Fibroblast of skin of scalp (primary cell): ENCODE results near the gene SH3PXD2A.
A peak's percentile ranks its signal among the peaks of the same experiment; 100 is the strongest.
"Not testable (repeated sequence)": the region's sequence is repeated elsewhere in the genome, so short reads cannot be mapped to it uniquely, and the experiment has no call there.

Experiments
- DNase-seq: peaks from one replicate; pipeline ENCODE4 v3.0.0-alpha.2; 2013

Gene SH3PXD2A

DNA sequence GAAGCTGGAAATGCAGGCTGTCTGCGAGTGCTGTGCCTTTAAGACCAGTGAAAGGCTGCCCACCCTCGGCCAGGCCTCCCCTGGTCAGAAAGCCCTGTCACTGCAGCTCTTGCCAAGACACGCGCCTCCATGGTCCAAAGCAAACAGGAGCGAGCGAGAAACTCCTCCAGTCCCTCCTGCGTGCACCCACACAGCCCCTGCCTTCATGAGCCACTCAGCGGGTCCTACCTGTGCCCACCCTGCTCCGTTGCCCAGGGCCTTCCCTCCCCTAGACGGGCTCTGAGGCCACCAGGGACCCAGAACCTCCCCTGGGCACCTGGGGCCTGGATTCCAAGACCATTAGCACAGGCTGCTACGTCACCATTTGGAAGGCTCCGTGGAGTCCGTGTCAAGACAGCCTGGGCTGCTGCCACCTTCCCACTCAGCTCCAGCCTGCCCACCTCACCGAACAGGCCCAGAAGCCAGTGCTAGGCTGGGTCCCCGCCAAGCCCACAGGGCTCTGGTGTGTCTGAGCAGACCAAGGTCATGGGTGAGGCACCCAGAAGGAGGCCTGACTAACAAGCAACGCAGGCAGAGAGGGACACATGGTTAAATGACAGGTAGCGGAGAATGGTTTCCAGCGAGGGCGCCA is 217.3 kb downstream of the SH3PXD2A start:
- DNase-seq: peak; percentile 53

GRCh38 chr10:103637011-103637410 is 218.4 kb downstream of the SH3PXD2A start:
- DNase-seq: no peak

DNA sequence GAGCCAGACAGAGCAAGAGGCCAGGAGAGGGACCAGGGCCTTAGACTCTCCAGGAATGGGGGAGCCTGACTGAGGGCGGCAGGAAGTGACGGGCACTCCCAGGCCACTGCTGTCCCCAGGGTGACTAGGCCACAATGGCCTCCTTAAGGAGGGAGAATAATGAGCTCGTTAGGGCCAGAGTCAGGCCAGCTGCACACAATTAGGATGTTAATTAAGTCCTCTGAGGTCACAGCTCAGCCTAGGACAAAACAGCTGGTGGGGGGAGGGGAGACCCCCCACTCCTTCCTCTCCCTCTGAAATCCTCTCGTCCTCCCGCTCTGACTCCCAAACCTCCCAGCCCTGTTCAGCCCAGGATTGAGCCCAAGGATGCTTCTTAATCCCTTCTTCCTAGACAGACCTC is 218.9 kb downstream of the SH3PXD2A start:
- no peak for DNase-seq

DNA sequence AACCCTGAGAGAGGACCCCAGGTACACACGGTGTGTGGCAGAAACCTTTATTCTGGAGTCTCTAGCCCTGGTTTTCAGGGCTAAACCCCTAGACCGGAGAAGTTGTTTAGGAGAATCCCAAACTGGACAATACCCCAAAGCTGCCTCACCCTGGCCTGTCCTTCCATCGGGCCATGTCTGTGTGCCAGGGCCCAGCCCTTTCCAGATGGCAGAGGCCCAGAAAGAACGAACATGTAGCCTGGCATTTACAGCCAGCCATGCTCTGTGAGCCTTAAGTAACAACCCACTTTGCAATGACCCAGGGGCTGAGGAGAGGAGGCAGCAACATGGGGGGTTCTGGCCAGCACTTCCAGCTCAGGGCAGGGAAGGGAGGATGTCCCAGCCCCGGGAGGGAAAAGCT is 219.8 kb downstream of the SH3PXD2A start:
- DNase-seq: no peak

DNA sequence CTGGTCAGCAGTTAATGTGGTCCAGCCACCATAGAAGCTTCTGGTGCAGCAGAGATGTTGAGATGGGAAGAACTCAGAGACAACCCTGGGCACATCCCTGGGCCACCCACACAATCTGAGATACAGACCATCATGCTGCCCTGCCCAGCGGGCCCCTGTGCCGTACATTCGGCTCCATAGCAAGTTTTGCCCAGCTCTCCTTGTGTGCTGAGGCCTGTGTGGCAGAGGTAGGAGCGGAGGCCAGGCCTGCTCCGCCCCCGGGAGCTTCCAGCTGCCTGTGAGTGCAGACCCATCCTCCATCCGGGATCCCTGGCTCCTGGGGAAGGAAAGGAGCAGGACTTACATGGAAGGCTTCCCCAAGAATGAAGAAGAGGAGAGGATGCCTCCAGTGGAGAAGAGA is 221.5 kb downstream of the SH3PXD2A start:
- no peak for DNase-seq

GRCh38 chr10:103632871-103633270 is 222.5 kb downstream of the SH3PXD2A start:
- DNase-seq: not testable (repeated sequence)

- DNase-seq: no peak
Observed at GRCh38 chr10:103632247-103632642, 223.1 kb downstream of the SH3PXD2A start.

DNA sequence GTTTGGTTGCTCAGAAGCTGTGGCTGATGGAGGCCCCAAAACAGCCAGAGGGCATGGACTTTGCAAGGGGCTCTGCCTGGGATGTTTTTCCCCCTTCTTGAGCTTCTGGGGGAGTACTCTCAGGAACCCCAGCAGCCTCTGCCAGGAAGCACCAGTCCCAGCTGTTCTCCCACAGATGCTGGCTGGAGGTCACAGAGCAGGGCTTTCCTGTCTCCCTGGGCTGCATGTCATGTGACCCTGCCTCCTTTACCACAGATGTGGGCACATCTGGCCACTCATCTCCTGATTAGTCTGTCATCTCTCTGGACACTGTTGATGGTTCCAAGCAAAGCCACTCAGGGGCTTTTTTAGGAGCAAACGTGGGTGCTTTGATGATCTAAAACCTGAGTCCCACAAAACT is 225.2 kb downstream of the SH3PXD2A start:
- no peak for DNase-seq

DNA sequence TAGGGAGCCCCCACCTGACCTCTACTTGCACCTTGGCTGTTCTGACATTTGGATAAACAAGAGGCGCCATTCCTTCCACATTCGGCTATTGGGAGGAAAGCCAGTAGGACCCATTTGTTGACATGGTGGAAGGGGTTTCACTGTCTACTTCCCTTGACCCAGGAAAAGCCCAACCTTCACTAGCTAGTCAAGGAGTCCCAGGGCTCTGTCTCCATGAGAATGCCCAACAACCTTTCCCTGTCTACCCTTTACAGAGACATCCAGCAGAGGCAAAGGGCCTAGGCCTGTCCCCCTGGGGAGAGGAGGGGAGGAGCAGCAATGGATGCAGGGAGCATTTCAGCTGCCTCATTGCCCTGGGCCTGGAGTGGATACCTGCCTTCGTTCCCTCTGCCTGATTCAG is 225.8 kb downstream of the SH3PXD2A start:
- DNase-seq: no peak

DNA sequence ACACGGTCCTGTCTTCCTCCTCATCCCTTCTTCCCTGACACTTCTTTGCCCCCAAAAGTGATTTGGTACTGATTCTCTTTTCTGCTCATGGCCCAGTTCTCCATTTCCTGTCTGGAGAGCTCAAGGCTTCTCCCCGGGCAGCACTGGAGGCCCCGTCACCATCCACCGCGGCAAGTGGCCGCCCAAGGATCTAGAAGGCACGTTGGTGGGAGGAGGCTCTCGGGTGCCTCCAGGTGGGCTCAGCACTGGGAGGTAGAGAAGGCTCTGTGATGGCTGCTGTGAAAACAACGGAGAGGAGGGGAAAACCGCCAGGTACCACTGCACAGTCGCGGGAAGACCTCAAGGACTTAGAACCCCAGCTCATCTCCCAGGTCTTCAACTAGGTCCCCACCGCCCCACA is 227.5 kb downstream of the SH3PXD2A start:
- no peak for DNase-seq

- DNase-seq: no peak
Observed at GRCh38 chr10:103627111-103627892, 228.1 kb downstream of the SH3PXD2A start.

- no peak for DNase-seq
Observed at GRCh38 chr10:103626178-103626577, 229.2 kb downstream of the SH3PXD2A start.

- no peak for DNase-seq
Observed at GRCh38 chr10:103622935-103623574, 232.3 kb downstream of the SH3PXD2A start.

- no peak for DNase-seq
Observed at GRCh38 chr10:103622286-103622685, 233.1 kb downstream of the SH3PXD2A start.

DNA sequence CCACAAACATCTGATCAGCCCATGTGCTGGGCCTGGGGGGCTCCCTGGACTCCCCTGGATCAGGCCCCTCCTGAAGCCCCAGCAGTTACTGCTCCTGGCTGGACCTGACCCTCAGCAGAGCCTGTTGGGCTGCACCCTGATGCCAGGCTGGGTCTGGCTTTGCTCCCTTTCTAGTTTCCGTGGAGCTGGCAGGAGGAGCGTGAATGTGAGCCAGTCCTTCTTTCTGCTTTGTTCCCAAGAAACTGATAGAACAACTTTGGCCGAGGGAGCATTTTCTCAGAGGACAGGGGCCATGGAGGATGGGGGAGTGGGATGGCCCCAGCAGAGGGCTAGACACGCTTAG is 233.6 kb downstream of the SH3PXD2A start:
- no peak for DNase-seq

GRCh38 chr10:103620891-103621782 is 234.2 kb downstream of the SH3PXD2A start:
- no peak for DNase-seq

DNA sequence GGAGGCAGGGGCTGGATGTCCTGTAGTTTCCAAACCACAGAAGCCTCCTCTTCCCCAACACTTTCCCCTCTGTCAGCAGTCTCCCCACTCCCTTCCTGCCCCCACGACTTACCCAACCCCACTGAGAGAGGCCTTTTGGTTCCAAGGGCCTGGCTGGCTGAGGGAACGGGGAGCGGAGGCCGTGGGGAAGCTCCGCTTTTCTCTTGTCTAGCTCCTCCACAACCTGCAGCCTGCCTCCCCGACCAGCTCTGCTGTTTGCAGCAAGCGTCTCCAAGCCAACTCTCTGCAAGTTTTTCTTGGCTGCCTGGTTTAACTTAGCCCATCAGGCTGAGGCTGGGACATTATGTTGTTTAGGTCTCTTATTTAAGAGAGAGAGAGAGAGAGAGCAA is 235.0 kb downstream of the SH3PXD2A start:
- no peak for DNase-seq

- no peak for DNase-seq
Observed at GRCh38 chr10:103619424-103620351, 235.7 kb downstream of the SH3PXD2A start.

DNA sequence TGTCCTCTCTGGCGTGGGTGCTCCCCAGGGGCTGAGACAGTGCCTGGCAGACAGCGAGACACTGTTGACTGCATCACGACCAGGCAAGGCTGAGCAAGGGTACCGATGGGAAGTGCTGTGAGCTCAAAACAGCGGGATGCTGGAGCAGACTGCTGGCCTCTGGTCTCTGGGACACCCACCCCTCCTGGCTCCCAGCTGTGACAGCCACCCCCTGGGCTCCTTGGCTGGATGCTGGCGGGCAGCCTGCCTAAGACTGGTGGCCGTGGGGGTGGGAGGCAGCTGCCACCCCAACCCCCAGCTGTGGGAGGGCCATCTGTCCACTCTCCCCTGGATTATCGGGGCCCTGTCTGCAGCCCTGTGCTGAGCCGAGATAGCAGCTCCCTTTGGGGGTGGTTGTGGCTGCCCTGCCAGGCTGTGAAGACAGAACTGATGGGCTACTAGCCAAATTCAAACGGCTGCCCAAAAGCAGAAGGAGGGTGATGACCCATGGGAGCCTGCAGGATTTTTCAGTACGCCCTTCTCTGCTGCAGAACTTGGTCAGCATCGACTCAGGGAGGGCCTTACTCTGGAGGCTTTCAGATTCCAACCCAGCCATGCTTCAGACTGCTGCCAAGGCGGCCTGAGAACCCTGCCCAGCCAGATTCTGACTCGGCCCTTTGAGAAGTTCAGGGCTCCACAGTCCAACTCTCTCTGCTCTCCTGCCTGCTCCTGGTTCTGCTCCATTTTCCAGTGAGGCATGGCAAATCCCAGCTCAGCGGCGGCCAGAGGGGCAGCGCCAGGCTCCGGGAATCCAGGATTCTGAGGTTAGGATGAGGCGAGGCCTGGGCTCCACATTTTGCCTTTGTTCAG is 236.6 kb downstream of the SH3PXD2A start:
- no peak for DNase-seq

- no peak for DNase-seq
Observed at GRCh38 chr10:103617602-103618385, 237.6 kb downstream of the SH3PXD2A start.
